Stimulated activated memory B cell treated with anti-CD40 and anti-IgM and Interleukin-4, amounts not matched to agents 10 μg/mL and 1 μg/mL and 100 μg/mL, for 72 hours (primary cell): ENCODE data around the gene IFI44L.

ENCODE experiments used
- ATAC-seq: fragments of 150-1000 bp; cut with Tn5 transposase; 2 replicates; pipeline ENCODE4 v1.10.0; 2021
- H3K27ac Mint-ChIP-seq: one replicate; pipeline ENCODE4 v1.8.0; 2022; ENCODE audit warnings: mild to moderate bottlenecking, mixed read lengths
- H3K27me3 Mint-ChIP-seq: one replicate; pipeline ENCODE4 v1.8.0; 2022; ENCODE audit warnings: mixed read lengths
- H3K36me3 Mint-ChIP-seq: one replicate; pipeline ENCODE4 v1.8.0; 2022; ENCODE audit warnings: mixed read lengths
- H3K4me1 Mint-ChIP-seq: one replicate; pipeline ENCODE4 v1.8.0; 2022; ENCODE audit warnings: mixed read lengths
- H3K4me3 Mint-ChIP-seq: one replicate; pipeline ENCODE4 v1.8.0; 2022; ENCODE audit warnings: mild to moderate bottlenecking, moderate library complexity, mixed read lengths
- H3K9me3 Mint-ChIP-seq: one replicate; pipeline ENCODE4 v1.8.0; 2022; ENCODE audit warnings: mixed read lengths

Gene IFI44L

DNA sequence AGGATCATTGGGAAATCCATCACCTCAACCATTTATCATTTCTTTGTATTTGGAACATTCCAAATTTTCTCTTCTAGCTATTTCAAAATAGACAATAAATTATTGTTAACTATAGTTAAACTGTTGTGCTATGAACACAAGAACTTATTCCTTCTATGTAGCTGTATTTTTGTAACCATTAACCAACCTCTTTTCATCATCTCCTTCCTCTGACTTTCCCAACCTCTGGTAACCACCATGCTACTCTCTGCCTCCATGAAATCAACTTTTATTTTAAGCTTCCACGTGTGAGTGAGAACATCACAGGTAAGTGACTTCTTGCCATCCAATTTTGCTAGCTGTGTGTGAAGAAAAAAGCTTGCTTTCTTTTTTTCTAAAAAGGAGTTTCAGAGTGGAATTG is 418 bp downstream of the IFI44L start:
- H3K9me3 Mint-ChIP-seq, result no peaks in the 10 kb centered on the region
- H3K27me3 Mint-ChIP-seq, result no peaks in the 10 kb centered on the region
- no peak for ATAC-seq
- H3K27ac Mint-ChIP-seq, result peak overlapping the region; percentile 59
- peaks cover 9% of the 10 kb centered on the region for H3K36me3 Mint-ChIP-seq
- H3K4me1 Mint-ChIP-seq, result peaks cover 74% of the 10 kb centered on the region
- H3K4me3 Mint-ChIP-seq, result peak overlapping the region; percentile 55

DNA sequence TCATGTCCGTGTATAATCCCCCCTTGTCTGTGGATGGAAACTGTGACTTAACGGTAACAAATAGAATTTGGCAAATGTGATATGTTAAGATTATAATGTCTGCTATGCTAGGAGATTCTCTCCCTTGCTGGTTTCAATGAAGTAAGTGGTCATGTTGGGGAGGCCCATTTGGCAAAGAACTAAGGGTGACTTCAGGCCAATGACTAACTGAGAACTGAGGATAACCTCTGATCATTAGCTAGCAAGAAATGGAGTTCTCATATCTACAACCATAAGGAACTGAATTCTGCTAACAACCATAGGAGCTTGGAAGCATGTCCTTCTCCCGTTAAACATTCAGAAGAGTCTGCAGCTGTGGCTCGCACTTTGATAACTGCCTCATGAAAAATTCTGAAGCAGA is 2.3 kb downstream of the IFI44L start:
- Mint-ChIP-seq H3K9me3 (no peaks in the 10 kb centered on the region), H3K27me3 (no peaks in the 10 kb centered on the region), H3K4me1 (peaks cover 70% of the 10 kb centered on the region), H3K27ac (peak overlapping the region; percentile 27), H3K4me3 (no peak overlapping the region), H3K36me3 (peaks cover 9% of the 10 kb centered on the region)
- ATAC-seq, result no peak

- no peaks in the 10 kb centered on the region for H3K9me3 Mint-ChIP-seq
- H3K4me3 Mint-ChIP-seq, result no peak overlapping the region
- no peaks in the 10 kb centered on the region for H3K27me3 Mint-ChIP-seq
- peaks cover 9% of the 10 kb centered on the region for H3K36me3 Mint-ChIP-seq
- peak overlapping the region; percentile 59 for H3K27ac Mint-ChIP-seq
- no peak for ATAC-seq
- peaks cover 56% of the 10 kb centered on the region for H3K4me1 Mint-ChIP-seq
Measured at GRCh38 chr1:78624035-78624434, 3.8 kb downstream of the IFI44L start.

DNA sequence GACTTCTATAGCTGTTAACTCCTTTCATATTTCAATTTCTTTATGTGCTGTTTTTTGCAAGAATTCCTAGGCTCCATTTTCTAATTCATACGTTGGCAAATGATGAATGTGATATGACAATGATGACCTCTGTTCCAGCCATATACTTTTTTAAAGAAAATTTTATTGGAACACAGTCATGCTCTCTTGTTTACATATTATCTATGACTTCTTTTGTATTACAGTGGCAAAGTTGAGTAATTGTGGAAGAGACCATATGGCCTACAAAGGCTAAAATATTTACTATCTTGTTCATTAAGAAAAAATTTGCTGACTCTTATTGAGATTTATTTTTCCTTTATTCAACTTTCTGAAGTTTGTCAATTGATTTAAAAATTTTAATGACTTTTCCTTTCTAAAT is 7.1 kb downstream of the IFI44L start:
- ATAC-seq, result no peak
- H3K4me1 Mint-ChIP-seq, result peaks cover 33% of the 10 kb centered on the region
- no peaks in the 10 kb centered on the region for H3K27me3 Mint-ChIP-seq
- no peak overlapping the region for H3K4me3 Mint-ChIP-seq
- H3K9me3 Mint-ChIP-seq, result no peaks in the 10 kb centered on the region
- peaks cover 9% of the 10 kb centered on the region for H3K36me3 Mint-ChIP-seq
- no peak overlapping the region for H3K27ac Mint-ChIP-seq

DNA sequence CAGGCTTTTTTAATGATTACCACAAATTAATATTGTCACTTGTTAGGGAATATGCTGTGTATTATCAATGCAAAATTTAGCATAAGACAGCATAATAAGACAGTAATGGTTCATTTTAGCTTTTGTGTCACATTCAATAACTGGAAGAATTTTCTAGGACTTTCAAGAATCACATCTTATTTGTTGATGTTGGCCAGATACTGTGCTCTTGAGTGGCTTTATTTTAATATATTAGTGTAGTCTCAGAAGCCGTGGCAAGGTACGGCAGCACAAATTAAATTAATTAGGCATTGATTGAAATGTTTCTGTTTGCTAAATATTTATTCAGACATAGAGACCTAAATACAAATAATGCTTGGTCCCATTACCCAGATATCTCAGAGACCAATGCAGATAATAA is 10.4 kb downstream of the IFI44L start:
- peaks cover 2% of the 10 kb centered on the region for H3K4me1 Mint-ChIP-seq
- no peaks in the 10 kb centered on the region for H3K36me3 Mint-ChIP-seq
- no peak overlapping the region for H3K4me3 Mint-ChIP-seq
- no peak overlapping the region for H3K27ac Mint-ChIP-seq
- peaks cover 3% of the 10 kb centered on the region for H3K9me3 Mint-ChIP-seq
- no peaks in the 10 kb centered on the region for H3K27me3 Mint-ChIP-seq
- no peak for ATAC-seq

DNA sequence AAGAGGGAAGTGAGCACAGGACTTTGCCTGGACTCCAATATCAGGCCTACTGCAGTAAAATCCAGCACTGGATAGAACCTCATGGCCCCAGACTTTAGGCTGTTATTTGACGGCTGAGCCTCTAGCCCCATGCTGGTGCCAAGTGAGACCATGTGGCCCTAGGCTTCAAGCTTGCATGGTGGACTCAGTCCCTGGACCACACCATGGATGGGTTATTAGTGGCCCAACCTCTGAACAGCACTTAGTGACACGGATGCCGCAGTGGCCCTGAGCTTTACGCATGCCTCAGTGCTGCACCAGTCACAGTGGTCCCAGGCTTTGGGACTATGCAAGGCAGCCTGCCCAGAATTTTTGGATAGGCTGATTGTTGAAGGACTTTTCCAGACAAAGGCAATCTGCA is 13.0 kb downstream of the IFI44L start:
- Mint-ChIP-seq H3K36me3 (no peaks in the 10 kb centered on the region), H3K4me3 (no peak overlapping the region), H3K27ac (no peak overlapping the region), H3K4me1 (no peaks in the 10 kb centered on the region), H3K9me3 (peaks cover 3% of the 10 kb centered on the region), H3K27me3 (no peaks in the 10 kb centered on the region)
- ATAC-seq, result no peak

DNA sequence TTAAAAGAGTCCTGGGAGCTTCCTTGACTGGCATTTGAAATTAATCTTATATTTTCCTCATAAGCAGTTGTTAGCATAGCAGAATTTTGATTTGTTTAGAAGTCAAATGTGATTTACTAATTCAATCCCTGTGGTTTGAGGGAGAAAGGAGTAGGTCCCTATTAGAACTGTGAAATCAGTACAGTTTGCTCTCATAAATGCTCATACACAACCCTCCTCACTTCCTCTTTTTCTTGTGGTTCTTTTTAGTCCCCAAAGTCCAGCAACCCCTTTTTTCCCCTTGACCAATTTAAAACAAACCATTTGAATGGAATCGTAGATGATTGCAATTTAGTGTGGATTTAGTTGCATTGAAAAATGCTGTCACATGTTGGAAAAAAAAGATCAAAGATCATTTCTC is 20.2 kb downstream of the IFI44L start:
- no peak for ATAC-seq
- H3K4me3 Mint-ChIP-seq, result no peak overlapping the region
- peaks cover 15% of the 10 kb centered on the region for H3K36me3 Mint-ChIP-seq
- H3K4me1 Mint-ChIP-seq, result peaks cover 9% of the 10 kb centered on the region
- H3K27ac Mint-ChIP-seq, result no peak overlapping the region
- H3K9me3 Mint-ChIP-seq, result peaks cover 8% of the 10 kb centered on the region
- no peaks in the 10 kb centered on the region for H3K27me3 Mint-ChIP-seq

DNA sequence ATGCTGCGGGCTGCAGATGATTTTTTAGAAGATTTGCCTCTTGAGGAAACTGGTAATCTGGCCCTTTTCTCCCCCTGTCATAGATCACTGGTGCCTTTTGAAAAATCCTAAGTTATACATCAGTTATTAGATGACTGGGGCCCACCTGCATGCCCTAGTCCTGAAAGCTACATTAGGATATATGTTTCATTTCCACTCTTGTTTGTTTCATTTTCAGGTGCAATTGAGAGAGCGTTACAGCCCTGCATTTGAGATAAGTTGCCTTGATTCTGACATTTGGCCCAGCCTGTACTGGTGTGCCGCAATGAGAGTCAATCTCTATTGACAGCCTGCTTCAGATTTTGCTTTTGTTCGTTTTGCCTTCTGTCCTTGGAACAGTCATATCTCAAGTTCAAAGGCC is 21.3 kb downstream of the IFI44L start:
- ATAC-seq, result no peak
- Mint-ChIP-seq H3K27me3 (no peaks in the 10 kb centered on the region), H3K4me1 (peaks cover 15% of the 10 kb centered on the region), H3K36me3 (peaks cover 15% of the 10 kb centered on the region), H3K9me3 (peaks cover 8% of the 10 kb centered on the region), H3K27ac (no peak overlapping the region), H3K4me3 (no peak overlapping the region)

- no peak overlapping the region for H3K27ac Mint-ChIP-seq
- peaks cover 25% of the 10 kb centered on the region for H3K4me1 Mint-ChIP-seq
- peaks cover 27% of the 10 kb centered on the region for H3K9me3 Mint-ChIP-seq
- ATAC-seq, result no peak
- H3K27me3 Mint-ChIP-seq, result no peaks in the 10 kb centered on the region
- H3K4me3 Mint-ChIP-seq, result no peak overlapping the region
- H3K36me3 Mint-ChIP-seq, result peaks cover 35% of the 10 kb centered on the region
Measured at GRCh38 chr1:78645723-78646122, 25.5 kb downstream of the IFI44L start.

- Mint-ChIP-seq H3K4me1 (peaks cover 32% of the 10 kb centered on the region), H3K4me3 (no peak overlapping the region)
Measured at GRCh38 chr1:78647238-78647637, 27.0 kb downstream of the IFI44L start.

DNA sequence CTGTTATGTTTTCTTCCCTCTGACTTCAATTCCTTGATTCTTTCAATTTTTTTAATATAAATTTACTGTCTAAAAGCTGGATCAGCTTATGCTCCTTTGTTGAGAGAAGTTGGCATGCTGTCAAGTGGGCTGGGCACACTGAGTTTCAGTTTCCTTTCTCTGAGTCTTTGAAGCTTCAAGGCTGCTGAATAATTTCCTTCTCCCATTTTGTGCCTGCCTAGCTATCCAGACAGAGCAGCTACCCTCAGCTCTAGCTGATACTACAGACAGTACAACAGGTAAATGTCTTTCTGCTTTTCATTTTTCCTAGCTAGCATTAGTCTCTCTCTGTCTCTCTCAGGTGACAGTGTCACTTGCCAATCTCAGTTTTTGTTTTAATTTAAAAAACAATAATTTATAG is 29.4 kb downstream of the IFI44L start, which contains the start of gene IFI44:
Gene IFI44, plus strand, starts transcription at position 204 of the 400 bp plus-strand sequence. CDS start 365 bp downstream, outside the sequence.
- Mint-ChIP-seq H3K4me1 (peaks cover 32% of the 10 kb centered on the region), H3K27me3 (no peaks in the 10 kb centered on the region), H3K4me3 (peak within 1 kb of the TSS; percentile 68), H3K36me3 (peaks cover 19% of the 10 kb centered on the region), H3K27ac (peak within 1 kb of the TSS; percentile 30), H3K9me3 (peaks cover 19% of the 10 kb centered on the region)
- ATAC-seq, result peak; percentile 81

More at GRCh38 chr1:78647238-78647637, 27.0 kb downstream of the IFI44L start:
- no peak overlapping the region for H3K27ac Mint-ChIP-seq
- H3K36me3 Mint-ChIP-seq, result peaks cover 33% of the 10 kb centered on the region
- peaks cover 27% of the 10 kb centered on the region for H3K9me3 Mint-ChIP-seq
- H3K27me3 Mint-ChIP-seq, result no peaks in the 10 kb centered on the region
- ATAC-seq, result no peak

GRCh38 chr1:78650114-78650660 is 29.9 kb downstream of the IFI44L start:
- H3K4me3 Mint-ChIP-seq, result peak overlapping the region; percentile 52
- peak overlapping the region; percentile 30 for H3K27ac Mint-ChIP-seq
- H3K27me3 Mint-ChIP-seq, result no peaks in the 10 kb centered on the region
- peaks cover 19% of the 10 kb centered on the region for H3K36me3 Mint-ChIP-seq
- H3K9me3 Mint-ChIP-seq, result peaks cover 19% of the 10 kb centered on the region
- ATAC-seq, result no peak
- H3K4me1 Mint-ChIP-seq, result peaks cover 32% of the 10 kb centered on the region

- H3K4me1 Mint-ChIP-seq, result peaks cover 29% of the 10 kb centered on the region
- peaks cover 19% of the 10 kb centered on the region for H3K9me3 Mint-ChIP-seq
- peak overlapping the region; percentile 62 for H3K4me3 Mint-ChIP-seq
- H3K36me3 Mint-ChIP-seq, result peaks cover 19% of the 10 kb centered on the region
- ATAC-seq, result no peak
- no peaks in the 10 kb centered on the region for H3K27me3 Mint-ChIP-seq
- no peak overlapping the region for H3K27ac Mint-ChIP-seq
Measured at GRCh38 chr1:78651241-78651640, 31.0 kb downstream of the IFI44L start.

DNA sequence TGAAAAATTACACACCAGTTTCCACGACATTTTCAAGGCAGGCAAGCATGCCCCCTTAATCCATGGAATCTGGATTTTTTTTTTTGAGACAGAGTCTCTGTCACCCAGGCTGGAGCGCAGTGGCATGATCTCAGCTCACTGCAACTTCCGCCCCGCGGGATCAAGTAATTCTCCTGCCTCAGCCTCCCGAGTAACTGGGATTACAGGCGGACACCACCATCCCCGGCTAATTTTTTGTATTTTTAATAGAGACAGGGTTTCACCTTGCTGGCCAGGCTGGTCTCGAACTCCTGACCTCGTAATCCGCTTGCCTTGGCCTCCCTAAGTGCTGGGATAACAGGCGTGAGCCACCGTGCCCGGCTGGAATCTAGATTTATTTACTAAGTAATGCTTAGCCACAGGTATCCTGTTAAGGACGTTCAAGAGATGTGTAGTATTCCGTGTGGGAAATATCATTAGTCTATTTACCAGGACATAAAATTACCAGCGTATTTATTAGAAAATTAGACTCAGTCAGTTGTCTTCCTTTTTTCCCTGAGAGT is 31.8 kb downstream of the IFI44L start:
- H3K4me3 Mint-ChIP-seq, result no peak overlapping the region
- H3K27ac Mint-ChIP-seq, result no peak overlapping the region
- no peak for ATAC-seq
- H3K4me1 Mint-ChIP-seq, result peaks cover 26% of the 10 kb centered on the region
- peaks cover 17% of the 10 kb centered on the region for H3K36me3 Mint-ChIP-seq
- H3K9me3 Mint-ChIP-seq, result peaks cover 15% of the 10 kb centered on the region
- H3K27me3 Mint-ChIP-seq, result no peaks in the 10 kb centered on the region

GRCh38 chr1:78658901-78659300 is 38.7 kb downstream of the IFI44L start:
- Mint-ChIP-seq H3K27me3 (no peaks in the 10 kb centered on the region), H3K4me3 (no peak overlapping the region), H3K36me3 (peaks cover 31% of the 10 kb centered on the region), H3K4me1 (no peaks in the 10 kb centered on the region), H3K27ac (no peak overlapping the region), H3K9me3 (no peaks in the 10 kb centered on the region)
- no peak for ATAC-seq

DNA sequence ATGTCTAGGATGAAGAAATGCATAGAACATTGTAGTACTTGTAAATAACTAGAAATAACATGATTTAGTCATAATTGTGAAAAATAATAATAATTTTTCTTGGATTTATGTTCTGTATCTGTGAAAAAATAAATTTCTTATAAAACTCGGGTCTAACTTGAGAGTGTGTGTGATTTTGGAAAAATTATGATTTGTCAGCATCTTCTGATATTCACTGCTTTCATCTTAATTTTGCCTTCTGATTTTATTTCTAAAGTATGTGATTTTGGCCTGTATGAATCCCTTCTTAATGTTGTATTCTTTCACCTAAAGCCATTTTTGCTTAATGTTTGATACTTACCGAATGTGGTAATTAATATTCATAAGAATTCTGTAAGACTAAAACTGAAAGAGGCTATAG is 43.7 kb downstream of the IFI44L start:
- Mint-ChIP-seq H3K9me3 (no peaks in the 10 kb centered on the region), H3K4me3 (no peak overlapping the region), H3K4me1 (no peaks in the 10 kb centered on the region), H3K27ac (no peak overlapping the region), H3K36me3 (peaks cover 31% of the 10 kb centered on the region), H3K27me3 (no peaks in the 10 kb centered on the region)
- no peak for ATAC-seq
